Measurements from ENCODE around the gene BATF.

DNA sequence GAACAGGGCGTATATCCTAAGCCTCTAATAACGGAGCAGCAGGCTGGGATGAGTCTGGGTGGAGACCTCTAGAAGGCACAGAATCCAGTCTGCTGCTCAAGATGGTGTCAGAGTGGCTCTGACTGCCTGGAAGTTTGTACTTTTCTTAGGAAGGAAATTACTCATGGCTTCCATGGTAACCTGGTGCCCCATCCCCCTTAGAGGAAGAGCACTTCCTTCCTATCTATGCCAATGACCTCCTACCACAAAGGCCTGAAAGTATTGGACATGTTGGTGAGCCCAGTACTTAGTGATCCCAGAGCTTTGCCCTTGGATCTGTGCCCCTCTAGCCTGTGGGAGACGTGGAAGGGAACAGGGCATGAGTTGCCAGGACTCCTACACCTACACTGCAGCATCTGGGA lies 1.5 kb downstream of the BATF start:
- no peak for TF ChIP-seq CTCF (IDR thresholded peaks at IDR 0.05)
- TF ChIP-seq ZFX (IDR thresholded peaks at IDR 0.05; ENCODE audit: borderline replicate concordance), result no peak

Data from 22Rv1 (cell line).